GM10248 (cell line): Measurements from ENCODE around the gene CRYBB1.

Source experiments
- CTCF ChIA-PET: fragments of 300-600 bp; sonication (Branson Sonifier 250); formaldehyde crosslinking; extraction: SDS; loops from one replicate; lab custom pipeline; 2021; ENCODE audit warnings: antibody characterized with exemption; lab: Yijun Ruan, JAX
- POLR2A ChIA-PET: fragments of 350-650 bp; sonication (Branson Sonifier 250); formaldehyde crosslinking; extraction: SDS; loops from one replicate; lab custom pipeline; 2020; ENCODE audit warnings: antibody characterized with exemption; lab: Yijun Ruan, JAX
- DNase-seq: peaks from one replicate; pipeline ENCODE4 v3.0.0; 2012; ENCODE audit errors: extremely low spot score
- CTCF ChIP-seq: IDR thresholded peaks from 2 replicates; pipeline ENCODE4 v1.5.1; 2012; ENCODE audit warnings: mild to moderate bottlenecking, low read depth; ENCODE audit errors: extremely low read depth, missing control alignments, control extremely low read depth

Gene CRYBB1

GRCh38 chr22:26617271-26618199 is at the start of gene CRYBB1:
TSS of gene CRYBB1 (minus strand) at chr22:26618027. CDS start at chr22:26616319, 1,708 bp downstream.
- TF ChIP-seq CTCF: no peak
- ChIA-PET CTCF (no interaction called here), POLR2A (no interaction called here)
- DNase-seq: no peak

GRCh38 chr22:26667140-26667539 is 49.3 kb upstream of the CRYBB1 start:
- POLR2A ChIA-PET: no interaction called here

GRCh38 chr22:26665813-26666231 is 48.0 kb upstream of the CRYBB1 start:
- DNase-seq: no peak
- POLR2A ChIA-PET: no interaction called here
- TF ChIP-seq CTCF: no peak
- CTCF ChIA-PET: interaction anchor here (0.6 to 3.7 kb wide), 20 partner anchors 8 to 300 kb away, joined by 3 to 26 read pairs (median 4); no protein-coding TSS in a partner anchor

More at GRCh38 chr22:26667140-26667539, 49.3 kb upstream of the CRYBB1 start:
- no peak for TF ChIP-seq CTCF
- no peak for DNase-seq
- CTCF ChIA-PET: interaction anchor here (0.9 to 3.7 kb wide), 3 partner anchors 16 to 301 kb away, joined by 3 to 26 read pairs (median 13); no protein-coding TSS in a partner anchor

GRCh38 chr22:26663374-26663923 is 45.6 kb upstream of the CRYBB1 start:
- TF ChIP-seq CTCF: no peak
- ChIA-PET CTCF (interaction anchor here (0.8 to 2.8 kb wide), 2 partner anchors 9 to 161 kb away, joined by 4 to 23 read pairs; no protein-coding TSS in a partner anchor), POLR2A (interaction anchor here (0.6 kb wide), 1 partner anchor 30 kb away, joined by 3 read pairs; no protein-coding TSS in a partner anchor)
- no peak for DNase-seq

GRCh38 chr22:26662160-26662559 is 44.3 kb upstream of the CRYBB1 start:
- ChIA-PET CTCF (no interaction called here), POLR2A (no interaction called here)
- TF ChIP-seq CTCF: no peak

GRCh38 chr22:26660961-26661578 is 43.2 kb upstream of the CRYBB1 start:
- DNase-seq: no peak
- TF ChIP-seq CTCF: no peak
- POLR2A ChIA-PET: interaction anchor here (0.6 kb wide), 1 partner anchor 159 kb away, joined by 5 read pairs; no protein-coding TSS in a partner anchor

More at GRCh38 chr22:26662160-26662559, 44.3 kb upstream of the CRYBB1 start:
- no peak for DNase-seq

More at GRCh38 chr22:26660961-26661578, 43.2 kb upstream of the CRYBB1 start:
- CTCF ChIA-PET: interaction anchor here (0.9 to 1.3 kb wide), 3 partner anchors 9 to 170 kb away, joined by 3 read pairs; no protein-coding TSS in a partner anchor
